ENCODE measurements around the gene MRPL55. TPM values are rescaled to one million over a fixed set of nuclear protein-coding genes. Genes with fewer than 3 reads are reported as not detected.

Gene MRPL55
- total RNA-seq, 1 donor from 2014 or later = 42.4 TPM

DNA sequence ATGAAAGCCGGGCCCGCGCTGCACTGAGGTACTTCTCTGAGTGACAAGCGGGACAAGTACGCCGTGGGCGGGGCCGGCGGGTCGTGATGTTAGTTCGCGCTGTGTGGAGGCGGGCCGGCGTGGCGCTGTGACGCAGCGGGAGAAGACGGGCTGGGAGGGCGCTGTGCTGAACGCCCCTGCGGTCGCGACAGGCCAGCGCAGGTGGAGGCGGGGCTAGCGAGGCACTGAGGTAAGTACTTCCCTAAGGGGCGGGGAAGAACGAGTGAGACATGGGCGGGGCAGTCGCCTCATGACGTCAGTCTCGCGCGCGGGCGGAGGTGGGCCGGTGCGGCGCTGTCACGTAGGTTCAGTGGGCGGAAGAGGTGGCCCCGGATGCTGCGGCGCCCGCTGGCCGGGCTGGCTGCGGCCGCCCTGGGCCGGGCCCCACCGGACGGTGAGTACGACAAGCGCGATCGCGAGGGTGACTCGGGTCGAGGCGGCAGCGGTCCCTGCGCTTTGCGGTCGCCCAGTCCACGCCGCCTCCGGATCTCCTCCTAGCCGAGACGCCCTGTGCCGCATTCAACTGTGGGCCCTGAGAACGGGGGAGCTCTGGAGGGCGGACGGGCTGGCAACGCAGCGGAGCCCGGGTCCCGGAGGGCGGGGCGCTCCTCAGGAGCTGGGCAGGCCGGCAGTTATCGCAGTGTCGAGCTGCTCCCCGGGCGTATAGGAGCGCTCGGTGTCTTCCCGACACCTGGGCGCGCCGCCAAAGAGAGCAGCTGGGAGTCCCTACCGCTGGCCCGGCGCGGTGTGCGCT, 31.0 kb upstream of the MRPL55 start, which contains the start of gene GUK1:
TSS of gene GUK1 (plus strand) at position 349 of the 793 bp plus-strand sequence. CDS start at position 373, 24 bp downstream.
- peak within 1 kb of the TSS; percentile 99 for H3K9ac ChIP-seq
- peaks cover 19% of the 10 kb centered on the region for H3K27me3 Mint-ChIP-seq (ENCODE audit: insufficient read depth, low read depth)

DNA sequence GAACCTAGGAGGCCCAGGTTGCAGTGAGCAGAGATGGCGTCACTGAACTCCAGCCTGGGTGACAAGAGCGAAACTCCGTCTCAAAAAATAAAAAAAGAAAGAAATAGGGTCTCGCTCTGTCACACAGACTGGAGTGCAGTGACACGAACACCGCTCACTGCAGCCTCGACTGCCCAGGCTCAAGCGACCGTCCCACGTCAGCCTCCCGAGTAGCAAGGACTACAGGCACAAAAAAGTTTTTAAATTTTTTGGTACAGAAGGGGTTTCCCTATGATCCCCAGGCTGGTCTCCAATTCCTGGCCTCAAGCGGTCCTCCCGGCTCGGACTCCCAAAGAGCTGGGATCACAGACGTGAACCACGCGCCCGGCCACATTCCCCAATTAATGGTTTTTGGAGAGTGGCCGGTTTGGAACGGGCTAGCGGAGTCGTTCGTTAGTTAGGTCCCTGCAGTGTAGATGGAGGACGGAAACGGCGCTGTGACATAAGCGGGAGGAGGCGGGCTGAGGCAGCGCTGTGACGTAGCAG, 30.4 kb upstream of the MRPL55 start:
- H3K36me3 Mint-ChIP-seq = no peaks in the 10 kb centered on the region
- no peak for DNase-seq (ENCODE audit: low spot score)
- Histone ChIP-seq H3K79me2 (ENCODE audit: low read depth) (peaks cover 39% of the 10 kb centered on the region), H3K9ac (no peak overlapping the region), H3K36me3 (no peaks in the 10 kb centered on the region), H3F3A (ENCODE audit: low read depth) (peaks cover 7% of the 10 kb centered on the region), H2AFZ (replicated peaks) (peak overlapping the region; percentile 85), H4K20me1 (ENCODE audit: low read depth) (peaks cover 11% of the 10 kb centered on the region), H3K9me3 (ENCODE audit: low read depth) (no peaks in the 10 kb centered on the region), H3K27me3 (peaks cover 46% of the 10 kb centered on the region), H3K4me1 (peaks cover 6% of the 10 kb centered on the region), H3K4me3 (peak overlapping the region; percentile 84), H3K4me2 (peak overlapping the region; percentile 88), H3K27ac (no peak overlapping the region)
- peaks cover 19% of the 10 kb centered on the region for H3K4me1 Mint-ChIP-seq
- H3K9me3 Mint-ChIP-seq = no peaks in the 10 kb centered on the region
- TF ChIP-seq, protein P1, sequence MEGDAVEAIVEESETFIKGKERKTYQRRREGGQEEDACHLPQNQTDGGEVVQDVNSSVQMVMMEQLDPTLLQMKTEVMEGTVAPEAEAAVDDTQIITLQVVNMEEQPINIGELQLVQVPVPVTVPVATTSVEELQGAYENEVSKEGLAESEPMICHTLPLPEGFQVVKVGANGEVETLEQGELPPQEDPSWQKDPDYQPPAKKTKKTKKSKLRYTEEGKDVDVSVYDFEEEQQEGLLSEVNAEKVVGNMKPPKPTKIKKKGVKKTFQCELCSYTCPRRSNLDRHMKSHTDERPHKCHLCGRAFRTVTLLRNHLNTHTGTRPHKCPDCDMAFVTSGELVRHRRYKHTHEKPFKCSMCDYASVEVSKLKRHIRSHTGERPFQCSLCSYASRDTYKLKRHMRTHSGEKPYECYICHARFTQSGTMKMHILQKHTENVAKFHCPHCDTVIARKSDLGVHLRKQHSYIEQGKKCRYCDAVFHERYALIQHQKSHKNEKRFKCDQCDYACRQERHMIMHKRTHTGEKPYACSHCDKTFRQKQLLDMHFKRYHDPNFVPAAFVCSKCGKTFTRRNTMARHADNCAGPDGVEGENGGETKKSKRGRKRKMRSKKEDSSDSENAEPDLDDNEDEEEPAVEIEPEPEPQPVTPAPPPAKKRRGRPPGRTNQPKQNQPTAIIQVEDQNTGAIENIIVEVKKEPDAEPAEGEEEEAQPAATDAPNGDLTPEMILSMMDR (IDR thresholded peaks at IDR 0.05) = no peak
- peak overlapping the region; percentile 93 for H3K27ac Mint-ChIP-seq
- H3K4me3 Mint-ChIP-seq = peak overlapping the region; percentile 98
- peaks cover 24% of the 10 kb centered on the region for H3K27me3 Mint-ChIP-seq (ENCODE audit: insufficient read depth, low read depth)

More for the DNA sequence above, 31.0 kb upstream of the MRPL55 start, which contains the start of gene GUK1:
- Mint-ChIP-seq H3K9me3 (no peaks in the 10 kb centered on the region), H3K4me3 (peak within 1 kb of the TSS; percentile 98), H3K4me1 (peaks cover 19% of the 10 kb centered on the region), H3K36me3 (no peaks in the 10 kb centered on the region), H3K27ac (peak within 1 kb of the TSS; percentile 93)
- H3K9me3 ChIP-seq (ENCODE audit: low read depth) = no peaks in the 10 kb centered on the region
- peaks cover 7% of the 10 kb centered on the region for H3F3A ChIP-seq (ENCODE audit: low read depth)
- peak; percentile 100 for DNase-seq (ENCODE audit: low spot score)
- peaks cover 6% of the 10 kb centered on the region for H3K4me1 ChIP-seq
- H3K27me3 ChIP-seq = peaks cover 40% of the 10 kb centered on the region
- peaks cover 44% of the 10 kb centered on the region for H3K79me2 ChIP-seq (ENCODE audit: low read depth)
- H3K4me2 ChIP-seq = peak within 1 kb of the TSS; percentile 97
- peak within 1 kb of the TSS; percentile 97 for H3K27ac ChIP-seq
- H2AFZ ChIP-seq (replicated peaks) = peak within 1 kb of the TSS; percentile 85
- no peaks in the 10 kb centered on the region for H3K36me3 ChIP-seq
- peak within 1 kb of the TSS; percentile 84 for H3K4me3 ChIP-seq
- no peak for TF ChIP-seq EZH2 (IDR thresholded peaks at IDR 0.05)
- TF ChIP-seq EZH2phosphoT487 (IDR thresholded peaks at IDR 0.05) = no peak
- TF ChIP-seq, protein P1 (IDR thresholded peaks at IDR 0.05) = peak; percentile 32
- H4K20me1 ChIP-seq (ENCODE audit: low read depth) = peaks cover 14% of the 10 kb centered on the region

DNA sequence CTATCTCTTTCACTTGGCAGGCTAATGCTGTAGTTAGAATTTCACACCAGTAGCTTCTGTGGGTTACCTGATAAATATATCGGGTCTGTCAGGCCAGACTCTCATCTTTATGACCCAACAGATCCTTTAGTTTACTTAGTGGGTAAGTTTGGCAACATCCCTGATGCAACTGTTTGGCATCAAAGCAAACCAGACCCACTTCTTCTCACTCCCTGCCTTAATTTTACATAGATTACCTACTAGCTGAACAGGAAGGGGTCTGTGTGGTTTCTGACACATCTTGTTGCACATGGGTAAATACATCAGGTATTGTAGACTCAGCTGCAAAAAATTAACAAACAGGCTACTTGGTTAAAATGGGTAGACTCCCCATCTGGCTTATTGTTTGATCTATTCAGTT, 27.8 kb upstream of the MRPL55 start:
- Histone ChIP-seq H3K27ac (no peak overlapping the region), H3F3A (ENCODE audit: low read depth) (peaks cover 7% of the 10 kb centered on the region), H3K4me3 (no peak overlapping the region), H2AFZ (replicated peaks) (no peak overlapping the region), H3K9ac (no peak overlapping the region), H3K36me3 (no peaks in the 10 kb centered on the region), H4K20me1 (ENCODE audit: low read depth) (peaks cover 11% of the 10 kb centered on the region), H3K79me2 (ENCODE audit: low read depth) (peaks cover 16% of the 10 kb centered on the region), H3K27me3 (peaks cover 72% of the 10 kb centered on the region), H3K9me3 (ENCODE audit: low read depth) (no peaks in the 10 kb centered on the region), H3K4me1 (peaks cover 6% of the 10 kb centered on the region), H3K4me2 (no peak overlapping the region)
- H3K9me3 Mint-ChIP-seq = no peaks in the 10 kb centered on the region
- H3K4me3 Mint-ChIP-seq = no peak overlapping the region
- peaks cover 10% of the 10 kb centered on the region for H3K4me1 Mint-ChIP-seq
- H3K36me3 Mint-ChIP-seq = no peaks in the 10 kb centered on the region
- peaks cover 32% of the 10 kb centered on the region for H3K27me3 Mint-ChIP-seq (ENCODE audit: insufficient read depth, low read depth)
- no peak overlapping the region for H3K27ac Mint-ChIP-seq
- TF ChIP-seq EZH2phosphoT487 (IDR thresholded peaks at IDR 0.05) (no peak), EZH2 (IDR thresholded peaks at IDR 0.05) (no peak)
- TF ChIP-seq, protein P1 (IDR thresholded peaks at IDR 0.05) = no peak
- no peak for DNase-seq (ENCODE audit: low spot score)
